ENCODE data around the gene SSBP3.
"Not testable (repeated sequence)": the region's sequence is repeated elsewhere in the genome, so short reads cannot be mapped to it uniquely, and the experiment has no call there.

Gene SSBP3

DNA sequence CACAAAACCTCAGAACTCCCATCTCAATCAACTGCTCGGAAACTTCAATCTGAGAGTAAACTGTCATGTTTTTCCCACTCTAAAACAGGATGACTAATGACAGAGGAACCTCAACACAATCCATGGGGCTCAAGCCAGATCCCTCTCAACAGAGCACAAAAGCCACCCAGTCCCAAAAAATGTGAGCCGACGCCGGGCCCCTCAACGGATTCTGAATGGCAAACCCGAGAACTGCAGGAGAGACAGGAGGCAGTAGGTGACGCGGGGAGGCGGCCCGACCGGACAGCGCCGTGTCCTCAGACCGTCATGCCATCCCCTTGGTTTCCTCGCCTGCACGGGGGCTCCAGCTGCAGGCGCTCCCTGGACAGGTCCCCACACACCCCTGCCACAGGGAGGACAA lies 53.4 kb downstream of the SSBP3 start:
- FAIRE-seq (no peak), DNase-seq (ENCODE audit: low spot score) (no peak)

DNA sequence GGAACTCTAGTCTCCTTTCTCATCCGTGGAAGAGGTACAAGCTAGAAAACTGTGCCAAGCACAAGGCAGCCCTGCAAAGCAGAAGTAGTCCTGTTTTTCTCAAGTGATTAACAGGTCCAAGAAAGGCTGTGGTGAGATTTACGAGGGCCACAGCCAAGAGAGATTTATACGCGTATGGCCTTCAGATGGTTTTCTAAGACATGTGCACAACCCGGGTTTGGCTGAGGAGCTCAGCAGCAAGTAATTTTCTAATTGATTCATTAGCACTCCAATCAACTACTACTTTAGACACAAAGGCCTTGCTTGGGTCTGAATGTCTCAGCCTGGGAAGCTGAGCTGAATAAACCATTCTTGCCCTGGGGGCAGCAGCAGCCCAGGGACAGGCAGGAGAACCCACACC lies 55.8 kb downstream of the SSBP3 start:
- DNase-seq (ENCODE audit: low spot score) = no peak
- no peak for FAIRE-seq

DNA sequence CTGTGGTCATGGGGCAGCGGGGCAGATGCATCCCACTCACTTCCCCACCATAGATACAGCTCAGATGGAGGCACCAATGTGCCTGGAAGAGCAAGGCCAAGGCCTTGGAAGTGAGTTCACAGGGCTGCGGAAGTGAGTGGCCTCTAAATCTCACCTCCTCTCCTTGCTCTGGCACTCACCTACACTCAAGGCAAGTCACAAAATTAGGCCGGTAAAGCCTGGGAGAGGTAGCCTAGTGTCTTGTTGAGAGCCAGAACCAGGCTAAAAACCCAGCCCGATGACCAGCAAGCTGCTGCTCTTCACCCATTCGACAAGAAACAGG lies 57.5 kb downstream of the SSBP3 start:
- FAIRE-seq (no peak), DNase-seq (ENCODE audit: low spot score) (no peak)

DNA sequence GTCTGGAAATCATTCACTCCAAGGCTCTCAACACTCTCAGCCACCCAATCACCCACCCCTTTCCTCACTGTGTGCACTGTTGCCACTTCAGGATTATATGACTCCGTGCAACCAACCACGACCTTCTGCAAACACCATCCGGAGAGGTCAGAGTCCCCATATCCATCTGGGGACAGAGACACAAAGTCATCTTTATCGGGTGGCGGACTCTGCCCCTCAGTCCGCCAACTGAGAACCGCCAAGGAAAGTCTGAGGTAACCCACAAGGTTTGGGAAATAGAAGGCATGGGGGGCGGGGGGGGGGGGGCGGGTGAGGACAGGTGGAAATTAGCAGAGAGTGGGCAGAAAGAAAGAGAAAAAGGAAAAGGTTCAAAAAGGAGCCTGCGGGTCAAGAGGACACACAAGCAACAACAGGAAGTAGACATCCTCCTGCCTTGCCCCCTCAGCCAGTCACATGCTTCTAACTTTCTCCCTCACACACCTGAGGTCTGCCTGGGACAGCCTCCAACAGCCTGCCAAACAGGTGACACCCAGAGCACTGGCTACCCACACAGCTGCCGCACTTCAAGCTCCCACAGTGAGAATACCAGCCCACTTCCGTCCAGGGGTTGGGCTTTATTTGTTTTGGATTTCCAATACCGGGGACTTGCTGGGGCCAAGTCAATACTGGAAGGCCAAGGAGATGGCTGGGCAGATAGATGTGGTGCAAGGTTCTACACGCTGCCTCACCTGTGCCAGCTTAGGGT lies 58.1 kb downstream of the SSBP3 start:
- DNase-seq (ENCODE audit: low spot score) (no peak), FAIRE-seq (no peak)

DNA sequence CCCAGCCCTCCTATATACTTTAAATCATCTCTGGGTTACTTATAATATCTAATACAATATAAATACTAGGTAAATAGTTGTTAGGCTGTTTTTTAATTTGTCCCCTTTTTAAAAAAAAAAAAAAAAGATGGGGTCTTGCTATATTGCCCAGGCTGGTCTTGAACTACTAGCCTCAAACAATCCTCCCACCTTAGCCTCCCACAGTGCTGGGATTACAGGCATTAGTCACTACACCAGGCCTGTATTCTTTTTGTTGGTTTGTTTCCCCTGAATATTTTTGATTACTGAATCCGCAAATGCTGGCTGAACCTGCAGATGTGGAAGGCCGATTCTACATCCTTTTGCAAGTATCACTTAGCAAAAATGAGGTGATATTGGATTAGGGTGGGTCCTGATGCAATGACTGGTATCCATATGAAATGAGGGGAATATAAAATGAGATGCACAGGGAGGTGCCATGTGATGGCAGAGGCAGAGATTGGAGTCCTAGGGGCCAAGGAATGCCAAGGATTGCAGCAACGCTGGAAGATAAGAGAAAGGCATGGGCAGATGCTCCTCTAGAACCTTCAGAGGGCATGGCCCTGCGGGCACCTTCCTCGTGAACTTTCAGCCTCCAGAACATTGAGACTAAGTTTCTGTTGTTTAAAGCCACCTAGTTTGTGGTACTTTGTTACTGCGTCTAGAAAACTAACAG lies 58.8 kb downstream of the SSBP3 start:
- FAIRE-seq (no peak), DNase-seq (ENCODE audit: low spot score) (no peak)

DNA sequence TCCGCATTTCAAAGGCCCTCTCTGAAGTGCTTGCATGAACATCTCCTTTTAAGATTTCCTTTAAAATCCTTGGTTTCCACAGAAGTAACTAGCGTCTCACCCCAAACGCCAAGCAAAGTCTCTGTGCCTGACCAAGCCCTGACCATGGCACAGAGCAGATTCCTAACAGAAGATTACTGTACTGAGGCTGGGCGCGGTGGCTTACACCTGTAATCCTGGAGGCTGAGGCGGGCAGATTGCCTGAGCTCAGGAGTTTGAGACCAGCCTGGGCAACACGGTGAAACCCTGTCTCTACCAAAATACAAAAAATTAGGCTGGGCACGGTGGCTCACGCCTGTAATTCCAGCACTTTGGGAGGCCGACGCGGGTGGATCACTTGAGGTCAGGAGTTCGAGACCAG lies 60.6 kb downstream of the SSBP3 start:
- DNase-seq (ENCODE audit: low spot score) = not testable (repeated sequence)

DNA sequence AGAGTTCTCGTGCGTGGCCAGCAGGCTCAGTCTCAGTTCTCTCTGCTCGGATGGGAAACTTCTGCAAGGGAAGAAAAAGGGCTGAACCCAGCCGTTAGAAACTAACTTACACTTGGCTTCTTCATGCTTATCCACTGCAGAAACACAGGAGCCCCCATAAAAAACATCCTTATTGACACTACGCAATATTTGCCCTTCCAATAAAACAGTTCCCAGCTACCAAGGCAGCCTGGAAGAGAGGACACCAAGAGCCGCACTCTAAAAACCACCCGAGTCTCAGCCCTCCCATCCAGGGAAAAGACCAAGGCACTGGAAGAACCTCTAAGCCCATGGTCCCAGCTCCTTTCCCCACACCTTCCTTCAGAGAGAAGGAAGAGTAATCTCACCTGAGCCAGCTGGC lies 61.1 kb downstream of the SSBP3 start:
- DNase-seq (ENCODE audit: low spot score) (no peak), FAIRE-seq (no peak)

More for the DNA sequence above, 60.6 kb downstream of the SSBP3 start:
- not testable (repeated sequence) for FAIRE-seq

DNA sequence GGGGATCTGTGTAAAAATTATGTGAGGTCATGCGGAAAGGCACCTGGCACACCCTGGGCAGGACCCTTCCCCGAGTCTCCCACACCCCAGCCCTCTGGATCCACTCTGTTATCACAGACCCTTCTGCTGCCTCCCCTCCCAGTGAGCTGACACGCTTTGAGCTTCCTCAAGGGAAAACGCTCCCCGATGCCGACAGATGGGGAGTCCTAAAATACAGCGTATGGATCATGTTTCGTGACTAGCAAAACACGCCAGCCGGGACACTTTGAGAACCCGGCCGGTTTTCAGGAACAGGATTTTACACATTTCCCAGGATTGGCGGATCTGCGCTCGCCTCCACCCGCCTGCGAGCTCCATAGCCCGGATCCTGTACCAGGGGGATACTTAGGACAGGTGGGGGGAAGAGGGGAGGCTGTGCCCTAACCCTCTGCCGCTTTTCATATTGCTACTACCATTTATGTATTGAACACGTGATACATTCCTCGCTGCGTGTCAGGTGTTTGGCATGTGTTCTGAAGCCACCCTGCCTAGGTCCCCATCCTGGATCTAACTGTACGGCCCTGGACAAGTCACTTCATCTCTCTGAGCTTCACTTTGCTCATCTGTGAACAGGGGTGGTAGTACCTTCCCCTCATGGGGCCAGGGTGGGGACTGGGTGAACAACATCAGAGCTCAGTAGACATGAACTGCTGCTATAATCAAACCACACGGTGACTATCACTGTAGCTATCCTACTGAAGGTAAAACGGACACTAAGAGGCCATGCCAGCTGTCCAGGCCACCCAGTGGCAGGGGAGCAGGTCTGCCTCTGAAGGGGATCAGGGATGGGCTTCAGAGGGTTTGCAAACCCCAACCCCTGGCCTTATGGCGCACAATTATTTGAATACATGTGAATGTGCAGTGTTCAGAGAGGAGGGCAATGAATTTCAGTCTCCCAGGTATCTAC lies 63.2 kb downstream of the SSBP3 start:
- FAIRE-seq (no peak), DNase-seq (ENCODE audit: low spot score) (no peak)

DNA sequence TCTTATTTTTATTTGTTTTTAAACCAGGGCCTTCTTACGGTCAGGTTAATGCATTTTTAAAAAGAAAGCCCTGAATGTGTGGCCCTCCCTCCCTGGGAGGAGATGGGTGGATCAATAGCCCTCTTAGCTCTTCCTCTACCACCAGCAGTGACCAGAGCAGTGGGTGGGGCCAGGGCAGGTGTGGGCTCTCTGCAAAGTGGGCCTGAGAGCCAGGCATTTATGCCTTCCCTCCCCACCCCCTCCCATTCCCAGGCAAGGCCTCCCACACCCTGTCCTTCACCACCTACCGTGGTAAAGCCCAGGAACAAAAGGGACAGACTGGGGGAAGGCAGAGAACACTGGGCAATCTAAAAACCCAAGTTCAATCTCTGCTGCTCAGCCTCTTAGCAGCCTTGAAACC lies 63.9 kb downstream of the SSBP3 start:
- FAIRE-seq (no peak), DNase-seq (ENCODE audit: low spot score) (no peak)

DNA sequence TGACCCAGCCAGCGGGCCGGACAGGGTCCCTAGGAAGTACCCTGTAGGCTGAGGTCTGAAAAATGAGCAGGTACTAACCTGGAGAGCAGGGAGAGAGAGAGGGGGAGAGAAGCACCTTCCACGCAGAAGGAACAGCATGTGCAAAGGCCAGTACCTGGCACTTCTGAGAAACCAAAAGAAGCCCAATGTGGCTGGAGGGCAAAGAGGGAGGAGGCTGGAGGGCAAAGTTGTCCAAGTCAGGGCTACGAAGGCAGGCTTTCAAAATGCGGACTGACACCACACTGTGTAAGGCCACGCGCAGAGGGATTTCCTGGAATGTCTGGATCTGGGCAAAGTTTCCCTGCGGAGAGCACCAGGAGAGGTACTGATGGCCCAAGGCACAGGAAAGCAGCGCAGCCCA lies 64.4 kb downstream of the SSBP3 start:
- FAIRE-seq = no peak
- no peak for DNase-seq (ENCODE audit: low spot score)

DNA sequence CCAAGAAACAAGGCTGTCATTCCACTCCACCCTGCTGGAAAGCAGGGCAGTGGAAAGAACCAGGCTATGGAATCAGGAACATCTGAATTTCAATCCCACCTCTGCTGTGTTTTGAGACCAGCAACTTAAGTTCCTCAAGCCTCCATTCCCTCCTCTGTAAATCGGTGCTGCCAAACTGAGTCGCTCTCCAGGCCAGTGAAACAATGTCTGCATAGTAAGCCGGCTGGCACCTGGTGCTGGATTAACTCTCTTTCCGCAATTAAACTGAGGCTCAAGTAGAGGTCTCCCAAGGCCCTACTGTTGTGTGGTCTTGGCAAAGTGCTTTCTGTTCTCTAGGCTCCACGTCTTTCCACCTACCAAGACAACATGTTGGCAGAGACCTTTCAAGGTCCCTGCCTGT lies 65.3 kb downstream of the SSBP3 start:
- DNase-seq (ENCODE audit: low spot score) (no peak), FAIRE-seq (no peak)

DNA sequence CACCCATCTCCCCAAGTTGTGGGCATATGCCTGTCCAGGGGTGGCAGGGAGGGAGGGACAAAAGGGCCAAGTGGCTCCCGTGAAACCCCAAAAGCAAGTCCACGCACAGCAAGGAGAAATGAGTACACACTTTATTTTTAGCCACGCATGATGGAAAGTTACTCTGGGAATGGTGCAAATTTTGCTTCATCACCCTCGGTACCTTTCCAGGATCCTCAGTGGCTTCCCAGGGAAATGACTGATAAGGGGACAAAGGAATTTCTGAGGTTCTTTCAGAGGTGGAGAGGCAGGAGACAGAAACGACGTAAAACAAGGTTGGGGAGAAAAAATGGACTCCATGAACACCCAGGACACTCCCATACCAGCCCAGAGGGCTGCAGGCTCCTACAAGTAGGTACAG lies 65.8 kb downstream of the SSBP3 start:
- DNase-seq (ENCODE audit: low spot score) = no peak
- FAIRE-seq = no peak

DNA sequence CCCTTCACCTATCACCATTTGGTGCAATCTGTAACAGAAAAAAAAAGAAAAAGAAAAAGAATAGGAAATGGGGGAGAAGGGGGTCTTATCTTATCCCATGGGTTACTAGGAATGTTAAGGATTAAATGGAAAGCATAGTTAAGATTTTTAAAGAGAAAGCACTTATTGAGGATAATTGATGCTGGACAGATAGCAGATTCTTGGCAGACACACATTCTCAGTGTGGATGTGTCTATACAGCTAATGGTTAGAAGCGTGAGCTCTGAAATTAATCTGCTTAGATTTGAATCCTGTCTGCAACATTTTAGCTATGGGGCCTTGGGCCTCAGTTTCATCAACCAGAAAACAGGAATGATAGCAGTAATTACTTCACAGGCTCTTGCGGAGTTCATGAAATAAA lies 67.1 kb downstream of the SSBP3 start:
- DNase-seq (ENCODE audit: low spot score) (no peak), FAIRE-seq (no peak)

DNA sequence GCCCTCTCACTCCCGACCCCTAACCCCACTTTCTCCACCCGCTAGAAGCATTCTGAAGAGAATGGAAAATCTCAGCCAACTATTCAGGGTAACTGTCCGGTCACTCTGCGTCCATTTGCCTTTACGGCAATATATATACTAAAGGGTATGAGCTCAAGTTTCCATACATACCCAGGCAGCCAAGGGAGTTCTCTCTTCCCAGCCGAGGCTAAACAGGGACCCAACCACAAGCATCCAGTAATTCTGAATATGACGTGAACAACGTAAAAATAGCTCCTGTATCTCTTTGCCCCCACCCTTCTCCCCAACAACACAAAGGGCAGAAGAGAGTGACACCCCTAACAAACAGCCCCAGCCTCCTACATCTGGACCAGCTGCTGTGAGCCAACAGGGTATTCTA lies 67.7 kb downstream of the SSBP3 start:
- FAIRE-seq = peak; percentile 72
- no peak for DNase-seq (ENCODE audit: low spot score)

DNA sequence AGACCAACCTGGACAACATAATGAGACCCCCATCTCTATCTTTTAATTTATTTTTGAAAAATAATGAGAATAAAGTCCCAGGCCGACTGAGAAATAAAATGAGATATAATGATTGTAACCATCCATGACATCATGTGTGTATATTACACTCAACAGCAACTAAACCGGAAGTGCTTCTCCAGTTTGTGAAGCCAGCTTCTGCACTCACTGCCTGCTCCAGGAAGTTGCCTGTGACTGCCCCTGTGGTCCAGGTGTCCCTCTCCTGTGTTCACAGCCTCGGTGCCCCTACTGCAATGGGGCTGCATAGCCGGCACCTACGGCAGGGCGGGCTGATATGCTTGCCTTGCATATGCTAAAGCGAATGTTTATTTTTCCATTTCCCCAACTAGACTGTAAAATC lies 68.3 kb downstream of the SSBP3 start:
- no peak for DNase-seq (ENCODE audit: low spot score)
- no peak for FAIRE-seq

DNA sequence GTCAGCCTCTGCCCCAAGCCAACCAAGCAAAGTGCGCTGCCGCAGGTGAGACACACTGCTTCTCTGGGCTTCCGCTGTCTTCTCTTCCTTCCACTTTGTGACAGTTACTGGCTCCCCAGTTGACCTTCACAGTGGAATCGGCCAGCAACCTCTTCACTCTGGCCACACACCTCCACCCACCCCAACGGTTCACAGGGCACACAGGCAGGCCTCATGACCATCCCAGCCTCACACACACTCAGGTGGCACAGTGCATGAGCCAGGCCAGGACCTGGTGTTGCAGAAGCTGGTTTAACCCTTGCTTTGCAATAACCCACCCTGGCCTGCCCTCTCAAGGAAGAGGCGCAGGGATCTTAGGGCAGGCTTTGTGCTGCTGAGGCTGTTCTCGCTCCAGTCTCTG lies 69.2 kb downstream of the SSBP3 start:
- DNase-seq (ENCODE audit: low spot score) = no peak
- no peak for FAIRE-seq

DNA sequence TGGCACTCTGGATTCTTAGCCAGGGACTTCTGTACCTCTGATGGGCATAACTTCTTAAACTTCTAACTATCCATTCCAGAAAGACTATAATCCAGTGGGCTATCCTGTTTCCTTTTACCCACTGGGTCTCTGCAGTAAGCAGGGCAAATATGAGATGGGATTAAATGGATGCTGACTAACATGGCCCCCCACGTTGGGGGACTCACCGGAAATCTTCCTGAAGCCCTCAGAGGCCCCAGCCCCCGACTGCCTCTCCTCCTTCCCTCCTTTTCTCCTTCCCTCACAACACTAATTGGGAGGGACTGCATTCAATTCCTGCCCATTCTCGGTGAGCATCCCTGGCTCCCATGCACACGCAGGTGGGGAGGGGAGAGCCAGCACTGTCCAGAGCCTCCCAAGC lies 70.1 kb downstream of the SSBP3 start:
- FAIRE-seq = no peak
- DNase-seq (ENCODE audit: low spot score) = no peak

DNA sequence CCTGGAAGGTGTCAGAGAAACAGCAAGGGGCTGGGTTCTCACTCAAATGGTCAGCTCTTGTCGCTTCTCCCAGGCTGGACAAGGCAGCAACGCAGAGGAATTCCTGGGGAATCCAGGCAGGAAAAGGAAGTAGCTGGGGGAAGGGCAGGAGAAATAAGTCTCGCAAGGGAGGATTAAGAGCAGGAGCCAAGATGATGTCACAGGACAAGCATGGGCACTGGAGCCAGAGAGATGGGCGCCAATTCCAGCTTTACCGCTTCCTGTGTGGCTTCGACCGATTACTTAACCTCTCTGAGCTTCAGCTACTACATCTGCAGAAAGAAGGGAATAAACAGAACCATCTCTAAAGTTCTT lies 70.5 kb downstream of the SSBP3 start:
- DNase-seq (ENCODE audit: low spot score) = peak; percentile 87

DNA sequence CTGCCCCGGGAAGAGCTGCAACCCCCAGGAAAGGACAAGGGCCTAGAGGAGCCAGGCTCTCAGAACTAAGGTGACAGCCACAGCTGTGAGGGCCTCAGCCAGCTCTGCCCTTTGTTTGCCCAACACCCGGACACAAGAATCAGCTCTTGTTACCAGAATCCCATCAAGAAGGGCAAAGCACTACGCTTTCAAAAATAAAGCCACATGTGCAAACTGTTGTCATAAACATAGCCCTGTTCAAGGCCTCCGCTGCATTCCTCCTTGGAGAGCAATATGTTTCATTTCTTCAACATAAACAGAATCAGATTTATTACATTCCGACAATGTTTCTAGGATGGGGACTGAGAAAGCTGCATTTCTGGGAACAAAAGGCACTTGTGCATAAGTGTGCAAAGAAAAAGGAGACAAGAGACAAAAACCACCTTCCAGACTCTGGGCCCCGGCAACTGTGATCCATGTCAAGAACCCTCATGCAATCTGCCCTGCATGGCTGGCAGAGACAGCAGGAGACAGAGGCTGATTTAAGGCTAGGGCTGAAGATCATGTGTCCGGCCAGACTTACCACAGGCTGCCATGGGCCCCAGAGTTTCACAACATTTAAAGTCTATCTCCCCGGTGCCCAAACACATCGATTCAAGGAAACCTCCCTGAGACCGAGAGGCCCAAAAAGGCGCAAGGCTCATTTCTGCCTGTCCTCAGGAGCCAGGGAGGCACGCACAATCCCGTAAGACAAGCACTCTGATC lies 71.0 kb downstream of the SSBP3 start:
- no peak for FAIRE-seq
- peak; percentile 27 for DNase-seq (ENCODE audit: low spot score)

More for the DNA sequence above, 70.5 kb downstream of the SSBP3 start:
- FAIRE-seq = no peak

DNA sequence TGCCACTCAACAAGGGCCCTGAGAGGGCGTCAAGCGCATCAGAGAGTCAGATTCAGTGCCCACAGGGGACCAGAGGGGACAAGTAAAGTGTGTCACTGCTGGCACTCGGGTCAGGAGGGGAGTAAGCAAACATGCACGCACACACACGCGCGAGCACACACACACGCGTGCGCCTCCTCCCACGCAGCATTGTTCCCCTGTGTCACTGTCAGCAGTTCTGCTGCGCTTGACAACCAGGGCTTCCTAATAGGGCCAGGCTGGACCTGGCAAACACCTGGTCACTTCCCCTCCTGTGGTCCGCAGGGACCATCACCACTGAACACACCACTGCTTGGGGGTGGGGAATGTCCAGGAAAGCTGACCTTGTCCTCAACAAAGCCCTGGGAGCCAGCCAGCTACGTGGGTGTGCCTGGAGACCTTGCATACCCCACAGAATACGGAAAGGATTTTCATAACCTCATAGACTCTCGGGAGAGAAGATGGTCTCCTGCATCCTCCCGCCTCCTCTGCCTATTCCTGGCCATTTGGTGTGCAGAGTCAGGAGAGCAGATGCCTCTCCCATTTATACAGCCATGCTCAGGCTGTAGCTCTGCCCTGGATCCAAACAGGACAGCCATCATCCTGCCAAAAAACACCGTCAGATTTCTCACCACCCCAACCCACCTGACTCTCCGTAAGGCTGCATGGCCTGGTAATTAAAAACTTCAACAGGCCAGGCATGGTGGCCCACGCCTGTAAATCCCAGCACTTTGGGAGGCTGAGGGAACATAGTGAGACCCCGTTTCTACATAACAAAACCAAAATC lies 73.2 kb downstream of the SSBP3 start:
- FAIRE-seq = no peak
- no peak for DNase-seq (ENCODE audit: low spot score)
